Mesenchymal stem cell (in vitro differentiated cells and primary cell): ENCODE data around the gene LAMC2.

ENCODE experiments used
- DNase-seq: peaks from one replicate; pipeline ENCODE4 v3.0.0-alpha.2; 2013
- H2AFZ ChIP-seq: one replicate; pipeline ENCODE4 v1.6.1; 2013; ENCODE audit warnings: low read depth, mild to moderate bottlenecking, control low read depth, inconsistent platforms, low read length, moderate library complexity
- H2AK5ac ChIP-seq: 2 replicates; pipeline ENCODE4 v1.6.1; 2013; ENCODE audit warnings: low read length, moderate library complexity, mild to moderate bottlenecking, inconsistent platforms; ENCODE audit not compliant: severe bottlenecking
- H2BK120ac ChIP-seq: one replicate; pipeline ENCODE4 v1.6.1; 2013; ENCODE audit warnings: low read depth, mild to moderate bottlenecking, inconsistent platforms, low read length, moderate library complexity
- H2BK12ac ChIP-seq, 2 experiments: one replicate each; pipeline ENCODE4 v1.6.1; 2013; ENCODE audit warnings: inconsistent platforms in 2 of 2, low read length in 2 of 2, mild to moderate bottlenecking in 2 of 2, moderate library complexity in 2 of 2, control low read depth in 1 of 2
- H2BK15ac ChIP-seq: one replicate; pipeline ENCODE4 v1.6.1; 2013; ENCODE audit warnings: mild to moderate bottlenecking, low read depth, inconsistent platforms; ENCODE audit not compliant: poor library complexity, severe bottlenecking
- H2BK5ac ChIP-seq: 2 replicates; pipeline ENCODE4 v1.6.1; 2013; ENCODE audit warnings: low read depth, mild to moderate bottlenecking, low read length, control low read depth, inconsistent platforms; ENCODE audit not compliant: poor library complexity, severe bottlenecking
- H3K14ac ChIP-seq, 2 experiments: one replicate each; pipeline ENCODE4 v1.6.1; 2013; ENCODE audit warnings: inconsistent platforms in 2 of 2, low read length in 2 of 2, control low read depth in 1 of 2, mild to moderate bottlenecking in 1 of 2, moderate library complexity in 1 of 2
- H3K18ac ChIP-seq, 2 experiments: one replicate each; pipeline ENCODE4 v1.6.1; 2013; ENCODE audit warnings: inconsistent platforms in 2 of 2, low read length in 2 of 2, control low read depth in 1 of 2, low read depth in 1 of 2, mild to moderate bottlenecking in 1 of 2
- H3K23ac ChIP-seq, 2 experiments: one replicate each; pipeline ENCODE4 v1.6.1; 2013; ENCODE audit warnings: inconsistent platforms in 2 of 2, low read length in 2 of 2, mild to moderate bottlenecking in 2 of 2, moderate library complexity in 2 of 2, control low read depth in 1 of 2
- H3K27ac ChIP-seq: 2 replicates; pipeline ENCODE4 v1.5.1; 2013; ENCODE audit warnings: mild to moderate bottlenecking, moderate library complexity, low read length, control low read depth, inconsistent platforms; ENCODE audit not compliant: poor library complexity, severe bottlenecking
- H3K27me3 ChIP-seq, 2 experiments: 2 replicates each; pipeline versions ENCODE4 v1.6.1 to v1.7.0; 2013; ENCODE audit warnings: low read length in 2 of 2, mild to moderate bottlenecking in 2 of 2, moderate library complexity in 2 of 2, control low read depth in 1 of 2, inconsistent platforms in 1 of 2; ENCODE audit not compliant: control insufficient read depth in 1 of 2, insufficient read depth in 1 of 2
- H3K36me3 ChIP-seq, 2 experiments: 2 replicates each; pipeline versions ENCODE4 v1.6.1 to v1.7.0; 2013; ENCODE audit warnings: low read length in 2 of 2, control low read depth in 1 of 2, inconsistent platforms in 1 of 2, low read depth in 1 of 2, mild to moderate bottlenecking in 1 of 2; ENCODE audit not compliant: insufficient read depth in 2 of 2, control insufficient read depth in 1 of 2
- H3K4ac ChIP-seq, 2 experiments: one replicate each; pipeline ENCODE4 v1.6.1; 2013; ENCODE audit warnings: inconsistent platforms in 2 of 2, low read length in 2 of 2, mild to moderate bottlenecking in 2 of 2, moderate library complexity in 2 of 2, control low read depth in 1 of 2, low read depth in 1 of 2
- H3K4me1 ChIP-seq: 2 replicates; pipeline ENCODE4 v1.6.1; 2013; ENCODE audit warnings: low read depth, low read length, control low read depth; ENCODE audit not compliant: control insufficient read depth, insufficient read depth
- H3K4me2 ChIP-seq: 2 replicates; pipeline ENCODE4 v1.6.1; 2013; ENCODE audit warnings: low read length, mild to moderate bottlenecking, inconsistent platforms; ENCODE audit not compliant: poor library complexity, severe bottlenecking
- H3K4me3 ChIP-seq, 2 experiments: 2 replicates each; pipeline versions ENCODE4 v1.5.1 to v1.7.0; 2013; ENCODE audit warnings: low read length in 2 of 2, mild to moderate bottlenecking in 2 of 2, control low read depth in 1 of 2, low read depth in 1 of 2; ENCODE audit not compliant: insufficient read depth in 1 of 2
- H3K79me1 ChIP-seq: replicated peaks from 2 replicates; pipeline ENCODE4 v1.6.1; 2013; ENCODE audit warnings: mild to moderate bottlenecking, control low read depth, low read length, inconsistent platforms; ENCODE audit not compliant: poor library complexity, severe bottlenecking
- H3K9ac ChIP-seq: 2 replicates; pipeline ENCODE4 v1.7.0; 2013; ENCODE audit warnings: mild to moderate bottlenecking, low read length, moderate library complexity
- H3K9me3 ChIP-seq: 2 replicates; pipeline ENCODE4 v1.7.0; 2013; ENCODE audit warnings: mild to moderate bottlenecking, low read length; ENCODE audit not compliant: control insufficient read depth
- H4K8ac ChIP-seq: one replicate; pipeline ENCODE4 v1.6.1; 2013; ENCODE audit warnings: inconsistent platforms, mild to moderate bottlenecking, low read length, moderate library complexity
- H4K91ac ChIP-seq: one replicate; pipeline ENCODE4 v1.6.1; 2013; ENCODE audit warnings: mild to moderate bottlenecking, low read length, inconsistent platforms
- WGBS: methylation state at CpG from one replicate; pipeline ENCODE4 v1.1.7; 2013; ENCODE audit warnings: mixed read lengths; 5-methylcytosine and 5-hydroxymethylcytosine counted together

Gene LAMC2

GRCh38 chr1:183290628-183291027 is 104.6 kb downstream of the LAMC2 start:
- Histone ChIP-seq H3K79me1 (no peaks in the 10 kb centered on the region), H3K27me3 (no peaks in the 10 kb centered on the region), H2BK15ac (no peak overlapping the region), H2AK5ac (no peak overlapping the region), H3K14ac (no peak overlapping the region), H2BK120ac (no peak overlapping the region), H3K4ac (no peak overlapping the region), H3K4me2 (no peak overlapping the region), H3K27ac (no peak overlapping the region), H2BK12ac (no peak overlapping the region), H3K23ac (no peak overlapping the region), H2AFZ (no peak overlapping the region), H3K18ac (no peak overlapping the region), H3K36me3 (no peaks in the 10 kb centered on the region), H3K4me3 (no peak overlapping the region), H3K4me1 (peaks cover 14% of the 10 kb centered on the region), H4K91ac (no peak overlapping the region), H3K9me3 (peaks cover 8% of the 10 kb centered on the region), H2BK5ac (no peak overlapping the region), H3K9ac (no peak overlapping the region), H4K8ac (no peak overlapping the region)
- no peak for DNase-seq
- 83% methylated on average over 6 of the region's 6 CpGs for WGBS

DNA sequence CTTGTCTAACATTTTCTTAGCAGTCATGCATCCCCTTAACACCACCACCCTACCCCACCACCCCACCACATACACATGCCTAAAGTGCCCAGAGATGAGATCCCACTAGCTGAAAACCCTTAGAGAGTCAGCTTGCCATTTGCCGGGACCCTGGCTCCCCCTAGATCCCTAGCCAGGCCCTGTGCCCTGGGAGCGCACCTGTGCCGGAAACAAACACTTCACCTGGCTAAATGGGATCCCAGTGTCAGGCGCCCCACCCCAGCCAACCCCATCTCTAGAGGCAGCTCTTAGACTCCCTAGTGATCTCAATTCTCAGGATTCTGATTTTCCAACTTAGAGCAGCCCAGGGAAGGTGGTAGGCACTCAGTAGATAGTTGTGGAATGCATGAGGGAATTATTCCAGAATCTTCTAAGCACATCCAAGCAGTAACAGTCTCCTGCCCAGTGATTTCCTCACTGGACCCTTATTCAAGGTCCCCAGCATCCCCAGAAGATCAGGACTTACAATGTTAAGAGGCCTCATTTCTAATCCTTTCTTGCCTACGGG is 105.2 kb downstream of the LAMC2 start:
- no peak for DNase-seq
- Histone ChIP-seq H2BK5ac (no peak overlapping the region), H2BK120ac (no peak overlapping the region), H3K27me3 (no peaks in the 10 kb centered on the region), H3K36me3 (no peaks in the 10 kb centered on the region), H3K4me3 (no peak overlapping the region), H3K23ac (no peak overlapping the region), H3K4ac (no peak overlapping the region), H3K79me1 (no peaks in the 10 kb centered on the region), H2BK12ac (no peak overlapping the region), H4K8ac (no peak overlapping the region), H3K9me3 (peaks cover 8% of the 10 kb centered on the region), H3K4me2 (no peak overlapping the region), H3K14ac (no peak overlapping the region), H2AK5ac (no peak overlapping the region), H2BK15ac (no peak overlapping the region), H3K4me1 (peaks cover 14% of the 10 kb centered on the region), H3K9ac (peak overlapping the region; percentile 40), H2AFZ (no peak overlapping the region), H4K91ac (no peak overlapping the region), H3K27ac (no peak overlapping the region), H3K18ac (no peak overlapping the region)
- 77% methylated on average over 5 of the region's 5 CpGs for WGBS

DNA sequence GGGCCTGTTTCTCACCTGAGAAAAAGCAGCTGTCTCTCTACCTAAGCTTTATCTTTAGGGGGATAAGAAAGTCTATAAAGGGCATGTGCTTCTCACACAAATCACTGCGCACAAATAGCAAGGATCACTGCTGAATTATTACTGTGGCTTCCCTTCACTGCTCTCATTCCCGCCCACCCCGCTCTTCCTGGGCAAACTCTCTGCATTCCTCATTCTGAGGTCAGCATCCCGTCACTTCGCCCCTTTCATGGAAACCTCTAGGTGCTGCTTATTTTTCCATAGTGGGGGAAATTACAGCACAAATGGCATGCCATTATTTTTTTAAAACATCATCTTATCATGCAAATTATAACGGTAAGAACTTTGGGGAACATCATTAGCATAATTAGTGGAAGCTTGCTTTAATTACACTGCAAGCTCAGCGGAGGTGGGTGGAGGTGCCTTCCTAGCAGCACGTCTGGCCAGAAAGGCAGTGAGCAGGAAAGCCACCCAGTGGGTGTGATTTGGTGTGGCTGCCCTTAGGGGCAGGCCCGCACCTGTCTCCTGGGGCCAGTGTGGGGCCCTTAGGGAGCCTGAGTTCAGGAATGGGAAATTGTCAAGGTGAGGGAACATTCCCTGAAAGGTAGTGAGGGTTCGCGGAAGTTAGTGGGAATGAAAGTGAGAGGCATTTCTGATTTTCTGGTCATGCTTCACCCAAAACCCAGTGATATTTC is 105.9 kb downstream of the LAMC2 start:
- H3K4me1 ChIP-seq = peaks cover 12% of the 10 kb centered on the region
- no peak overlapping the region for H3K4me2 ChIP-seq
- H3K14ac ChIP-seq = no peak overlapping the region
- no peak overlapping the region for H3K27ac ChIP-seq
- H3K9ac ChIP-seq = peak overlapping the region; percentile 40
- no peak overlapping the region for H2AK5ac ChIP-seq
- no peaks in the 10 kb centered on the region for H3K36me3 ChIP-seq
- no peaks in the 10 kb centered on the region for H3K27me3 ChIP-seq
- no peaks in the 10 kb centered on the region for H3K79me1 ChIP-seq
- DNase-seq = peak; percentile 30
- H3K23ac ChIP-seq = no peak overlapping the region
- no peak overlapping the region for H3K4ac ChIP-seq
- no peak overlapping the region for H3K4me3 ChIP-seq
- no peak overlapping the region for H2AFZ ChIP-seq
- no peak overlapping the region for H3K18ac ChIP-seq
- H4K8ac ChIP-seq = no peak overlapping the region
- WGBS = 53% methylated on average over 9 of the region's 11 CpGs
- H4K91ac ChIP-seq = no peak overlapping the region
- H2BK12ac ChIP-seq = no peak overlapping the region
- H2BK120ac ChIP-seq = no peak overlapping the region
- no peak overlapping the region for H2BK15ac ChIP-seq
- no peak overlapping the region for H2BK5ac ChIP-seq
- H3K9me3 ChIP-seq = peaks cover 8% of the 10 kb centered on the region

GRCh38 chr1:183293241-183293640 is 107.2 kb downstream of the LAMC2 start:
- H2BK12ac ChIP-seq = no peak overlapping the region
- H3K36me3 ChIP-seq = no peaks in the 10 kb centered on the region
- H4K8ac ChIP-seq = no peak overlapping the region
- no peak for DNase-seq
- no peak overlapping the region for H3K4me3 ChIP-seq
- no peak overlapping the region for H2AK5ac ChIP-seq
- no peak overlapping the region for H2BK5ac ChIP-seq
- H3K4me1 ChIP-seq = peaks cover 4% of the 10 kb centered on the region
- H3K14ac ChIP-seq = no peak overlapping the region
- H2BK15ac ChIP-seq = no peak overlapping the region
- no peak overlapping the region for H3K27ac ChIP-seq
- no peak overlapping the region for H3K23ac ChIP-seq
- no peak overlapping the region for H3K4me2 ChIP-seq
- peaks cover 7% of the 10 kb centered on the region for H3K9me3 ChIP-seq
- H2AFZ ChIP-seq = no peak overlapping the region
- H2BK120ac ChIP-seq = no peak overlapping the region
- no peak overlapping the region for H3K4ac ChIP-seq
- no peak overlapping the region for H3K18ac ChIP-seq
- H4K91ac ChIP-seq = no peak overlapping the region
- no peak overlapping the region for H3K9ac ChIP-seq
- no peaks in the 10 kb centered on the region for H3K27me3 ChIP-seq
- 95% methylated on average over 7 of the region's 9 CpGs for WGBS
- no peaks in the 10 kb centered on the region for H3K79me1 ChIP-seq
